Activated CD4-positive, alpha-beta T cell treated with anti-CD3 and anti-CD28 coated beads, Interleukin-2, amount 50 U/mL, for 4 hours (primary cell): ENCODE data around the gene ZBTB11.

Experiments
- DNase-seq, 2 experiments: peaks; one replicate each; pipeline ENCODE4 v3.0.0-alpha.2; 2020

Gene ZBTB11

DNA sequence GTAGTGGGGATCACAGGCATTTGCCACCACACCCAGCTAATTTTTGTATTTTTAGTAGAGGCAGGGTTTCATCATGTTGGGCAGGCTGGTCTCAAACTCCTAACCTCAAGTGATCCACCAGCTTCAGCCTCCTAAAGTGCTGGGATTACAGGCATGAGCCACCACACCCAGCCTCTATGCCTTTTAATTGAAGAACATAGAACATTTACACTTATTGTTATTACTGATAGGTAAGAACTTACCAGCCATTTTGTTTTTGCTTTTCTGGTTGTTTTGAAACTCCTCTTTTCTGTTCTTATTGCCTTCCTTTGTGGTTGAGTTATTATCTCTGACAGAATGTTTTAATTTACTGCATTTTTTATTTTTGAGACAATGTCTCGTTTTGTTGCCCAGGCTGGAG, 73.7 kb downstream of the ZBTB11 start:
- no peak for DNase-seq

DNA sequence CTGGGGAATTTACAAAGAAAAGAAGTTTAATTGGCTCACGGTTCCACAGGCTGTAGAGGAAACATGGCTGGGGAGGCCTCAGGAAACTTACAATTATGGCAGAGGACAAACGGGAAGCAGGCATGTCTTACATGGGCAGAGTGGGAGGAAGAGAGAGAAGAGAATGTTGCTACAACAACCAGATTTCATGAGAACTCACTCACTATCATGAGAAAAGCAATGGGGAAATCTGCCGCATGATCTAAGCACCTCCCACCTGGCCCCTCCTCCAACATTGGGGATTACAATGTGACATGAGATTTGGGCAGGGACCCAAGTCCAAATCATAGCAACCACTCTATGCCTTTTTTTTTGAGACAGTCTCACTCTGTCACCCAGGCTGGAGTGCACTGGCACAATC, 74.2 kb downstream of the ZBTB11 start:
- DNase-seq, result no peak
